DMS 273 treated with DMSO at 0.1 percent for 48 hours (cell line): ENCODE measurements around the gene AIF1L.

Experiments
- DNase-seq: peaks from one replicate; lab custom pipeline; 2025; lab: John Stamatoyannopoulos, UW

The AIF1L gene

GRCh38 chr9:131078427-131079366 is 17.6 kb upstream of the AIF1L start:
- no peak for DNase-seq

DNA sequence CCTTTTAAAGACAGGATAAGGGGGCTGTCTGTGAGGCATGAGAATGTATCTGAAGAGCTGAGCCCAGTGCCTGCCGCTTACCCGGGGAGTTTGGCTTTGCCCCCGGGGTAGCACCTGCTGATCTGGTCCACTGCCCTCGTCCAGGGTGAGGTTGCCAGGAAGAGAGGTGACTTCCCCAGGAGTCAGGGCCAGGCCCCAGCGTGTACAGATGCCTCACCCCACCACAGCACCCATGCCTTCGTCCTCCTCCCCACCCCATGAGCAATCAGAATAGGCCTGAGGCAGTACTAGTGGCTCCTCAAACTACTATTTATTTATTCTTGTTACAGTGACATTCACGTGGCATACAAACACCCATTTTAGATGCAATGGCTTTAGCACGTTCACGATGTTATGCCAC is 15.7 kb upstream of the AIF1L start:
- no peak for DNase-seq

GRCh38 chr9:131081868-131082267 is 14.5 kb upstream of the AIF1L start:
- DNase-seq: no peak

DNA sequence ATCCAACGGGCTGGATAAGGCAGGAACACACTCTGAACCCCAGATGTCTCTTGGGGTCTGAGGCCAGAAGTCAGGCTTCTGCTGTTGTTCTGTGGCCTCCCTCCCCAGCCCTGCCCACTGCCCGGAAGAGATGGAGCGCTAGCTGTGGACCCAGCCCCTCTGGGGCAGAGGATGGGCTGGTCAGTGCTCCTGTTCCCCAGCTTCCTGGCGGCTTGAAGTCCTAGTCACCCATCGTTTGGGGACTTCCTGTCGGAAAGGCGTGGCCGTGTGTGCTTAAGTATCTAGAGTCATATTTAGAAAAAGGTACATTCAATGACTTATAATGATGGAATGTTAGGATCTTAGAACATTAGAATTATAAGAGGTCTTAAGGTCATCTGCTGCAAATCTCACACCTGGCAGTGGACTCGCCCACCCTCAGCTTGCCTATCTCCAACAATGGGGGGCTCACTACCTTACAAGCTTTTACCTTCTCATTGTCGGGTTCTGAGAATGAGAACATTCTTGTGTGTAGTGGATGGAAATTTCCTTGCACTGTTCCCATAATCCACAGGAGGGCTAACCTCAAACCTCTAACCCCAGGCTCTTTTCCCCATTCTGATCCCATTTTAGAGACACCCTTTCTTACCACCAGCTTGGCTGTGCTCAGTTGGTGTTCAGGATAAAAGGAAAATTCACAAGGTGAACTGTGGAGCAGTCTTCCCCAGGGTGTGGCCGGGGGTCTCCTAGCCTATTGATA is 13.4 kb upstream of the AIF1L start:
- no peak for DNase-seq

GRCh38 chr9:131084661-131085369 is 11.5 kb upstream of the AIF1L start:
- DNase-seq: no peak

- no peak for DNase-seq
Observed at GRCh38 chr9:131085370-131086122, 10.8 kb upstream of the AIF1L start.

DNA sequence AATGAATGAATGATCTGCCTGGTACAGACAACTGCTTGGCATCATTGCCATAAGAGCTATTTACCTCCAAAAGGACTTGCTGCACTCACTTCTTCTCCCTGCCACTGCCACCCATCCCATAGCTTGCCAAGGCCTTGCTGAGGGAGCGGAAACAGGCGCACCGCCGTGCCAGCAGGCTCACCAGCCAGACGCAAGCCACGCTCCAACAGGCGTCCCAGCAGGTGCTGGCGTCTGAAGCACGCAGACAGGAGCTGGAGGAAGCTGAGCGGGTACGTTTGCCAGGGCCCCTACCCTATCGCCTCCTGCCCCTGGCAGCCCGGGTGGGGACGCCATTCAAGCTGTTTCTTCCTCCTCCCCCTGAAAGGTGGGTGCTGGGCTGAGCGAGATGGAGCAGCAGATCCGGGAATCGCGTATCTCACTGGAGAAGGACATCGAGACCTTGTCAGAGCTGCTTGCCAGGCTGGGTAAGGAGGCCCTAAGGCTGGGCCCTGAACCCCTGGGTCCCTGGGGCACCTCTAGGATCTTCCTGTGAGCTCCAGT is 8.9 kb upstream of the AIF1L start:
- DNase-seq: no peak

DNA sequence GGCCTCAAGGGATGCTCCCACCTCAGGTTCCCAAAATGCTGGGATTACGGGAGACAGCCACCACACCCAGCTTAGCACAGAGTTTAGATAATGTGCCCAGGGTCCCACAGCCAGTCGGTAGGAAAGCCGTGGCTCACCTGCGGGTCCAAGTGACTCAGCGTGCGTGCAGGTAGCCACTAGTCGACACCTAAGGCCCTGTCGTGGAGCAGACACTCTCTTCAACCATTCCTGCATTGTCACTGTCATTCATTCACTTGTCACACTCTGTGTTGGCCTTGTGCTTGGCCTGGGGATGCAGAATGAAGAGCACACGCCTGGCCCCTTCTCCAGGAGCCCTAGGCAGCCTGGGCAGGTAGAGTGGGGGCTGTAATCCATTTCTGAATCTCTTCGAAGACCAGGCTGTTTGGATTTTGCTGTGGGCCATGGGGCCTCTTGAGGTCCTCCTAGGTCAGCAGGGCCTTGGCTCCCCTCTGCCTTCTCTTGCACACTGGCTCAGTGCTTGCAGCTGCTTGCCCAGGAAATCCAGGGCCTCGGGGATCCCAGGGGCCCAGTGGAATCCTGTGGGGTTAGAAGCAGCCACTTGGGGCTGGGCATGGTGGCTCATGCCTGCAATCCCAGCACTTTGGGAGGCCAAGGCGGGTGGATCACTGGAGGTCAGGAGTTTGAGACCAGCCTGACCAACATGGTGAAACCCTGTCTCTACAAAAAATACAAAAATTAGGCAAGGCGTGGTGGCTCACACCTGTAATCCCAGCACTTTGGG is 6.1 kb upstream of the AIF1L start:
- DNase-seq: no peak

- DNase-seq: no peak
Observed at GRCh38 chr9:131091352-131091992, 4.9 kb upstream of the AIF1L start.

DNA sequence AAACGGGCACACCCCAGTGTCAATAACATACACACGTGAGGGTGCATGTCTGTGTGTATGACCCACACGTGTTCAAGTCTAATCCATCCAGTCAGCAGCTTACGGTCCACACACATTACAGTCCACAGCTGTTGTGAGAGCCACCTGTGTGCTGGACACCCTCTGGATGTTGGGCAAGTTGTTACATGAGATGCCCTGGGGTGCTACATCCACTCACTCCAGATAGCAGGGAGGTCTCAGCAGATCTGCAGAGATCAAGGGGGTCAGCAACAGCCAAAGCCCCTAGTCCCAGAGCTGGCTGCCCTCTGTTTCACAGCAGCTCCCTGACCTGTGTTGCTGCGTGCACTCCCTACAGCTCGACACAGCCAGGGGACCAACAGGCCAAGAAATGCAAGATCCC is 4.3 kb upstream of the AIF1L start:
- DNase-seq: no peak

DNA sequence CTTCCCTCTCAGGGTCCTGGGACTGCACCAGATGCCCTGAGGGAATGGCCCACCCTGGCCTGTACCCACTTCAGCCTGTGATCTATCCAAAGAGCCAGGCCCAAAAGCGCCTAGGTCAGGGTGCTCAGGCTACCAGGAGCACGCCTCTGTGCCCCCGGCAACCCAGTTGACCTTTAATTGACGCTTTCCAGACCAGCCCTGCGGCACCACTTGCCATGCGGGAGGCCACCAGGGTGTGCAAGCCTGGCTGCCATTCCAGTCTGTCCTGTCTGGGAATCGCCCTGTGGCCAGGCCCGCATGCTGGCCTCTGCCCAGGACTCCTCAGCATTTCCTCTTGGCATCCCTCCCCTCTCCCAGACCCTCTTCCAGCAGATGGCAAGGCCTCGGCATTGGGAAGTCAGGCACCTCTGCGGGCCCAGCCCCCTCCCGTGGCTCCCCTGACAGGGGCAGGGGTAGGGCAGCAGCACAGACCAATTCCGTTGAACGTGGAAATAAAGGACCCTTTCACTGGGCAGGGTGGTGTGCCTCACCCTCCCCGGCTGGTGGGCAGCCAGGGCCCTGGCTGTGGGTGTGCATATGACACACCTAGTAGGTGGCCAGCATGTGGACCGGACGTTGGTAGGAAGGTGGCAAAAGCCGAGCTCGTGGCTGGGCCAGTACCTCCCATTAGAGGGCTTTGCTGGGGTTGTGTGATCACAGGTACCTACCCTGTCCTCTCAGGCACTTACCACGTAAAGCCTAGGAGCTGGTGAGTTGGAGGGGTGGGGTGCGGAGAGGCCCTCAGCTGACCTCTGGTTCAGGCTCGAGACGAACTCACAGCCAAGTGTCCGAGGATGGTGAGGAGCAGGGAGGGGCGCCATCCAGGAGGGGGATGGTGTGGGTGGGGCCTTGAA is 3.5 kb upstream of the AIF1L start:
- DNase-seq: no peak

DNA sequence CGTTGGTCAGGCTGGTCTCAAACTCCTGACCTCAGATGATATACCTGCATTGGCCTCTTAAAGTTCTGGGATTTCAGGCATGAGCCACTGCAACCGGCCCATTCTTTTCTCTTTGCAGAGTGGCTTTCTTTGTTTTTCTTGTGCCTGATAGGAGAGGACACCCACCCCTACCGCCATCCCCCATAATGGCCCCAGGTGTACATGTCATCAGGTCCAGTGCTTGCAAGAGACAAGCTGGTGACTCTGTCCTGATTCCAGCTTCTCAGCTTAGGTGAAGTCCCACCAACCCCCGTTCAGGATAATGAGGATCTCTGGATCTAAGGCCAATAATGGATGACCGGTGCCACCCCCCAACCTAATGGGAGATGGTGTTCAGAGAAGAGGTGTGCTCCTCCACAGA is 2.3 kb upstream of the AIF1L start:
- no peak for DNase-seq

DNA sequence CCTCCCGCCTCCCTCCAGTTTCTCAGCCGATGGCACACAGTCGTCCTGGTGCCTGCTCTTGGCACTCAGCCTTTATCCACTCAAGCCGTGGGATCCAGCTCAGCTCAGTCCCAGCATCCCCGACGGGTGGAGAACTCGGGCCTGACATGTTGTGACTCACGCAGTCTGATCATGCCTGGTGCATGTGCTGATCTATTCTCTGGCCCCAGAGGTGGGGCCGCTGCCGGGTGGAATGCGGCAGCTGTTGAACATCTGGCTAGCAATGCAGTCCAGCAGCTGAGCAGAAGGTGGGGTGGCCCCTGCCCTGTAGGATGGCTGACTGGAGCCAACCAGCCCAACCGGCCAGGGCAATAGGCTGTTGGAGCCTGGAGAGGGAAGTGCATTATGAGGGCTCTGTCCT is 1.7 kb upstream of the AIF1L start:
- no peak for DNase-seq

DNA sequence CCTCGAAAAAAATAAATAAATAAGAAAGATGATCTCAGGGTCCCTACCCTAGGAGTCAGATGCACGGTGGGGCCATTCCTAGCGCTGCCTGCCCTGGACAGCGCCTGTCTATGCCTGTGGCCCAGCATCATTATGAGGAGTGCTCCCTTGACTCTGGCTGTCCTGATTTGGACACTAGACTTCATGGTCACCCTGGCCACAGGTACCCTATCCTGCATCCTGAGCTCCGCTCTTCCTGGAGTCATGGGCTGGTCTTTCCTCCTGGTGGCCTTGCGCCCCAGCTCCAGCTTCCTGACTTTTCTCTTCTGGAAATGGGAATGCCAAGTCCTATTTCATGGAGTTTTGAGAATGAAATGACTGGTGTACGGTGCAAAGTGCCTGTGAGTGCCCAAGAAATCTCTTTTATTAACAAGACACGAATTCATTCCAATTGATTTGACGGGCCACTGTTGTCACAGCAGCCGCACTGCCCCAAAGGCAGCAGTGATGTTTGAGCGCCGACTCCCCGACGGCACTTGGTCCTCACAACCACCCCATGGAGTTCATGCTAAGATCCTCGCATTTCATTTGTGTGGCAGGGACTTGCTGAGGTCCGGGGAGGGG is 564 bp upstream of the AIF1L start:
- DNase-seq: no peak

DNA sequence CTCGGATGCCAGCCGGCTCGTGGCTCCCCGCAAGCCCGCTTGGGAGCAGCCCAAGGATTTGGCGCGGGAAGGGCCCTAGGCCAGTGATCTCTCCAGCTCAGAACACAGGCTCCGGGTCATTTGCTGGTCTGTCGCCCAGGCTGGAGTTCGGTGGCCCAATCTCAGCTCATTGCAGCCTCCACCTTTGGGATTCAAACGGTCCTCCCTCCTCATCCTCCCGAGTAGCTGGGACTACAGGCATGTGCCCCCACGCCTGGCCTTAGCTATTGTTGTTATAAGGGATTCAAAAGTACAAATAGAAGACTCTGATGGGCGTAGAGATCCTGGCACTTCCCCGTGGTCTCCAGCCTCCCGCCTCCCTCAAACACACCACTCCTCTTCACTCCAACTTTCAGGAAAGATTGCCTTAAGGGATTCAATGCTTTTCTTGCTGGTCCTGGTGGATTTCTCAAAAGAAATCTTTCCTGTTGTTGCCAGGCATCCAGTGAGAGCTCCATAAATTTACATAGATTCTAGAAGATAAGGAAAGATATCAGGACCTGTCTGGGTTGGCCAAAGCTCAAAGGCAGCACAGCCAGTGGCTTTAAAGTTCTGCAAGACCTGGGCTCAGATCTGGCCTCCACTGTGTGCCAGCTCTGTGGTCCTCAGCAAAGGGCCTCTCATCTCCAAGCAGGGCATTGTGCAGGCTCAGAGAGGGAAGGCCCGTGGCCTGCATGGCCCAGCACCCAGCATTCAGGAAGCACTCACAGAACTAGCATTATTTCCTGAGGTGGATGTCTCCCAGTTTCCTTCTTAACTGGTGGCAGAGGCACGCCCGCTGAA is 1.0 kb downstream of the AIF1L start:
- DNase-seq: no peak

DNA sequence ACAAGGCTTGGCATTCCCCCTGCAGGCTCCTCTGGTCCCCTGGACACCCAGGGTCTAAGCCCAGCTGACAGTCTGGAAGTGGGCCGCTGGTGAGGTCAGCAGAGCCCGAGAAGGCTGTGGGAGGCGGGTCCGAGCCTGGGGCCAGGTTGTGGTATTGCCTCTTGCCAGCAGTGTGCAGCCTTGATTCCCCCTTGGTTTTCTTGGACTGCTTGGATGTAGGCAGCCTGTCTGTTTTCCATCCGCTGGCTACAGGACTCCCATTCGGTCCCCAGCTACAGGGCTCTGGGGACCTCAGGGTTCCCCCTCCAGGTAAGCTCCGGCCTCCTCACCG is 1.6 kb downstream of the AIF1L start:
- no peak for DNase-seq

DNA sequence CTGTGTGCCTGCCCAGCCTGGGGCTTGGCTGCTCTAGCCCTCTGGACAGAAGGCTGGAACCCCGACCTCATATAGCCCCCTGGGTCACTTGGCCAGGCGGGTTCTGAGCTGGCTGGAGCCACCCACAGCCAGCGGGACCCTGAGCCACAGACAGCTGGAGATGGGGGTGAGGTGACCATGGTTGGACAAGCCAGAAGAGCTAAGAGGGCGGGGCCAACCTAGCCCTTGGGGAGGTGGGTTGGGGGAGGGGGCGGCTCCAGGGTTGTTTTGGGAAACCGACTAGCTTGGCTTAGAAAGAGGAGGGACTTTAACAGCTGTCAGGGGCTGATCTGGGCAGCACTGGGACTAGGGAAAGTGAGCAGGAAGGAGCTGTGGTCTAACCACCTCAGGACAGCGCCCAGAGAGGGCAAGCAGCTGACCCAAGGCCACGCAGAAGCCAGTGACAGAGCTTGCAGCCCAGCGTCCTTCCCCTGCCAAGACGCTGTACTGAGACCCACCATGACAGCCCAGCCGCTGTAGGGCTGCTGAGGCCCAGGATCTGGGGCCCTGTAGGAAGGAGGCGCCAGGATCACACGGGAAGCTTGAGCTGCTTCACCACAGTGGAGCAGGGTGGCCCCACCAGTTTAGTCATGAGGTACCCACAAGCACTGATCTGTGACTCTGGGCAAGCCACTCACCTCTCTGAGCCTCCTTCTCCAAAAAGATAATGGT is 2.2 kb downstream of the AIF1L start:
- DNase-seq: no peak
